WTC11 (cell line): Measurements from ENCODE around the gene NEURL1. TPM values are rescaled to one million over a fixed set of nuclear protein-coding genes. Genes with fewer than 3 reads are reported as not detected.
"Not testable (repeated sequence)": the region's sequence is repeated elsewhere in the genome, so short reads cannot be mapped to it uniquely, and the experiment has no call there.

Source experiments
- ATAC-seq: fragments of 200-7000 bp; cut with Tn5 transposase; 2 replicates; pipeline ENCODE4 v1.10.0; 2021; ENCODE audit warnings: mild to moderate bottlenecking, moderate library complexity
- CTCF ChIA-PET: fragments of 300-600 bp; sonication (Branson Sonifier 250); formaldehyde crosslinking; loops from one replicate; lab custom pipeline; 2021; ENCODE audit warnings: antibody characterized with exemption; lab: Charles Lee
- POLR2A ChIA-PET: fragments of 350-600 bp; sonication (Branson Sonifier 250); formaldehyde crosslinking; loops from one replicate; lab custom pipeline; 2021; ENCODE audit warnings: antibody characterized with exemption; lab: Charles Lee
- DNase-seq: peaks from one replicate; pipeline ENCODE4 v3.0.0; 2021; ENCODE audit warnings: low spot score
- H3K27ac Mint-ChIP-seq: 2 replicates; pipeline ENCODE4 v1.8.0; 2021; ENCODE audit warnings: mixed read lengths
- H3K27me3 Mint-ChIP-seq: 2 replicates; pipeline ENCODE4 v1.8.0; 2021; ENCODE audit warnings: low read depth, mild to moderate bottlenecking, moderate library complexity, mixed read lengths
- H3K36me3 Mint-ChIP-seq: 2 replicates; pipeline ENCODE4 v1.8.0; 2021; ENCODE audit warnings: mixed read lengths
- H3K4me1 Mint-ChIP-seq: 2 replicates; pipeline ENCODE4 v1.8.0; 2022; ENCODE audit warnings: mixed read lengths
- H3K4me3 Mint-ChIP-seq: 2 replicates; pipeline ENCODE4 v1.8.0; 2021; ENCODE audit warnings: mild to moderate bottlenecking, moderate library complexity, mixed read lengths
- H3K9me3 Mint-ChIP-seq: 2 replicates; pipeline ENCODE4 v1.8.0; 2021; ENCODE audit warnings: mixed read lengths
- ARID4B ChIP-seq: sonication (generic); formaldehyde crosslinking; IDR thresholded peaks from 2 replicates; pipeline ENCODE4 v1.8.0; 2023; ENCODE audit warnings: missing genetic modification reagents, mild to moderate bottlenecking, borderline replicate concordance
- ATF1 ChIP-seq: sonication (generic); formaldehyde crosslinking; IDR thresholded peaks from 2 replicates; pipeline ENCODE4 v1.8.1; 2023; ENCODE audit warnings: mild to moderate bottlenecking, moderate library complexity, missing genetic modification reagents
- CDX4 ChIP-seq: fragments of 250-450 bp; sonication (Bioruptor Pico); IDR thresholded peaks from 2 replicates; pipeline ENCODE4 v1.9.0; 2021; ENCODE audit warnings: moderate library complexity, mild to moderate bottlenecking, inconsistent platforms, borderline replicate concordance
- KAT7 ChIP-seq: sonication (generic); formaldehyde crosslinking; IDR thresholded peaks from 2 replicates; pipeline ENCODE4 v1.8.1; 2023; ENCODE audit warnings: missing genetic modification reagents, mild to moderate bottlenecking, borderline replicate concordance
- MXD4 ChIP-seq: fragments of 250-450 bp; sonication (Bioruptor Pico); IDR thresholded peaks from 2 replicates; pipeline ENCODE4 v1.8.0; 2021; ENCODE audit warnings: mild to moderate bottlenecking, moderate library complexity, borderline replicate concordance
- NFATC4 ChIP-seq: fragments of 250-450 bp; sonication (Bioruptor Pico); IDR thresholded peaks from 2 replicates; pipeline ENCODE4 v1.9.0; 2021; ENCODE audit warnings: mild to moderate bottlenecking
- PREB ChIP-seq: sonication (generic); formaldehyde crosslinking; IDR thresholded peaks from 2 replicates; pipeline ENCODE4 v1.8.1; 2022; ENCODE audit warnings: mild to moderate bottlenecking, missing genetic modification reagents, moderate library complexity, borderline replicate concordance
- SOX15 ChIP-seq: fragments of 250-450 bp; sonication (Bioruptor Pico); IDR thresholded peaks from 2 replicates; pipeline ENCODE4 v1.9.0; 2021; ENCODE audit warnings: mild to moderate bottlenecking
- TCF7 ChIP-seq: sonication (generic); formaldehyde crosslinking; IDR thresholded peaks from 2 replicates; pipeline ENCODE4 v1.8.0; 2022; ENCODE audit warnings: mild to moderate bottlenecking, low read depth, missing genetic modification reagents, moderate library complexity
- TEAD1 ChIP-seq: sonication (generic); formaldehyde crosslinking; IDR thresholded peaks from 2 replicates; pipeline ENCODE4 v1.8.0; 2022; ENCODE audit warnings: mild to moderate bottlenecking, missing genetic modification reagents
- USF2 ChIP-seq: sonication (generic); formaldehyde crosslinking; IDR thresholded peaks from 2 replicates; pipeline ENCODE4 v1.8.1; 2023; ENCODE audit warnings: mild to moderate bottlenecking, missing genetic modification reagents, moderate library complexity
- ZNF396 ChIP-seq: fragments of 250-450 bp; sonication (Bioruptor Pico); IDR thresholded peaks from 2 replicates; pipeline ENCODE4 v1.8.0; 2021; ENCODE audit warnings: mild to moderate bottlenecking, moderate library complexity, borderline replicate concordance
- ZNF416 ChIP-seq: fragments of 250-450 bp; sonication (Bioruptor Pico); IDR thresholded peaks from 2 replicates; pipeline ENCODE4 v1.9.0; 2021; ENCODE audit warnings: mild to moderate bottlenecking, inconsistent platforms
- ZNF425 ChIP-seq: fragments of 250-450 bp; sonication (Bioruptor Pico); conservative IDR thresholded peaks from 2 replicates; pipeline ENCODE4 v1.9.0; 2021; ENCODE audit warnings: mild to moderate bottlenecking
- total RNA-seq: library from RNA; stranded (reverse); gene quantifications from 3 replicates; pipeline ENCODE4 v1.2.3, GENCODE V29; 2021
- TF ChIP-seq, protein P1 (sequence below): sonication (generic); formaldehyde crosslinking; IDR thresholded peaks from 2 replicates; pipeline ENCODE4 v1.8.0; 2022; ENCODE audit warnings: mild to moderate bottlenecking, missing genetic modification reagents
- TF ChIP-seq, protein P2 (sequence below): sonication (generic); formaldehyde crosslinking; IDR thresholded peaks from 2 replicates; pipeline ENCODE4 v1.8.1; 2023; ENCODE audit warnings: mild to moderate bottlenecking, moderate library complexity, missing genetic modification reagents

NEURL1 gene
- total RNA-seq, 1 experiment from 2014 or later, result 1.2 TPM

DNA sequence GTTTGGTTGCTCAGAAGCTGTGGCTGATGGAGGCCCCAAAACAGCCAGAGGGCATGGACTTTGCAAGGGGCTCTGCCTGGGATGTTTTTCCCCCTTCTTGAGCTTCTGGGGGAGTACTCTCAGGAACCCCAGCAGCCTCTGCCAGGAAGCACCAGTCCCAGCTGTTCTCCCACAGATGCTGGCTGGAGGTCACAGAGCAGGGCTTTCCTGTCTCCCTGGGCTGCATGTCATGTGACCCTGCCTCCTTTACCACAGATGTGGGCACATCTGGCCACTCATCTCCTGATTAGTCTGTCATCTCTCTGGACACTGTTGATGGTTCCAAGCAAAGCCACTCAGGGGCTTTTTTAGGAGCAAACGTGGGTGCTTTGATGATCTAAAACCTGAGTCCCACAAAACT, 136.7 kb downstream of the NEURL1 start:
- no peak for DNase-seq
- H3K27me3 Mint-ChIP-seq, result no peaks in the 10 kb centered on the region
- ChIA-PET CTCF (no interaction called here), POLR2A (no interaction called here)
- no peak for TF ChIP-seq KAT7
- 0 out of 2 replicates have a peak, but pooled peaks have one; percentile 13 for TF ChIP-seq USF2
- H3K36me3 Mint-ChIP-seq, result 0 out of 2 replicates have a peak, but pooled peaks cover 5% of the 10 kb centered on the region
- no peak overlapping the region for H3K4me3 Mint-ChIP-seq
- ATAC-seq, result no peak
- H3K9me3 Mint-ChIP-seq, result no peaks in the 10 kb centered on the region
- H3K4me1 Mint-ChIP-seq, result peaks cover 12% of the 10 kb centered on the region
- no peak overlapping the region for H3K27ac Mint-ChIP-seq

DNA sequence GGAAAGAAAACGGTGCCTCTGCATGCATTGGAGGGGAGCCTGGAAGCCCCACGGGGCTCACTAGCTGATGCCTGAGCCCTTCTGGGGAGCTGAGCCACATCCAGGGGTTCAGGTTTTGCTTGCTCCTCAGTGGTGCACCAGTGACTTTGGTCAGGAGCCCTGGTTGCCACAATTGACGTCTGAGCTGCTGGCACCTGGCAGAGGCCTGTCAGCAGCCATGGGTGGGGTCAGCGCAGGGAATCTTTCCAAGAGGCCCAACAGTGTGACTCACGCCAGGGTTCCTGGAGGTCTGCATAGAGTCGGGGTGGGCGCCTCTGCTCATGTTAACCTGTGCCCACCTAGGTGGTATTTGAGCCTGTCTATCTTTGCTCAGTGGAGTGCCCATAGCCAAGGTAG, 138.7 kb downstream of the NEURL1 start:
- Mint-ChIP-seq H3K9me3 (no peaks in the 10 kb centered on the region), H3K27ac (no peak overlapping the region), H3K27me3 (no peaks in the 10 kb centered on the region), H3K4me1 (peaks cover 33% of the 10 kb centered on the region), H3K36me3 (no peaks in the 10 kb centered on the region), H3K4me3 (no peak overlapping the region)
- ATAC-seq, result no peak
- ChIA-PET CTCF (interaction anchor here (1.4 kb wide), 1 partner anchor 18 kb away, joined by 5 read pairs; no protein-coding TSS in a partner anchor), POLR2A (no interaction called here)
- TF ChIP-seq ATF1 (CRISPR knock-in tag) (no peak), PREB (CRISPR knock-in tag) (no peak), TEAD1 (CRISPR knock-in tag) (no peak), ZNF416 (CRISPR knock-in tag) (no peak), MXD4 (no peak), NFATC4 (CRISPR knock-in tag) (no peak), ZNF396 (CRISPR knock-in tag) (no peak), ZNF425 (no peak), ARID4B (CRISPR knock-in tag) (no peak), TCF7 (CRISPR knock-in tag) (no peak), SOX15 (CRISPR knock-in tag) (no peak), CDX4 (CRISPR knock-in tag) (no peak)
- TF ChIP-seq, protein P1, sequence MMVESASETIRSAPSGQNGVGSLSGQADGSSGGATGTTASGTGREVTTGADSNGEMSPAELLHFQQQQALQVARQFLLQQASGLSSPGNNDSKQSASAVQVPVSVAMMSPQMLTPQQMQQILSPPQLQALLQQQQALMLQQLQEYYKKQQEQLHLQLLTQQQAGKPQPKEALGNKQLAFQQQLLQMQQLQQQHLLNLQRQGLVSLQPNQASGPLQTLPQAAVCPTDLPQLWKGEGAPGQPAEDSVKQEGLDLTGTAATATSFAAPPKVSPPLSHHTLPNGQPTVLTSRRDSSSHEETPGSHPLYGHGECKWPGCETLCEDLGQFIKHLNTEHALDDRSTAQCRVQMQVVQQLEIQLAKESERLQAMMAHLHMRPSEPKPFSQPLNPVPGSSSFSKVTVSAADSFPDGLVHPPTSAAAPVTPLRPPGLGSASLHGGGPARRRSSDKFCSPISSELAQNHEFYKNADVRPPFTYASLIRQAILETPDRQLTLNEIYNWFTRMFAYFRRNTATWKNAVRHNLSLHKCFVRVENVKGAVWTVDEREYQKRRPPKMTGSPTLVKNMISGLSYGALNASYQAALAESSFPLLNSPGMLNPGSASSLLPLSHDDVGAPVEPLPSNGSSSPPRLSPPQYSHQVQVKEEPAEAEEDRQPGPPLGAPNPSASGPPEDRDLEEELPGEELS (CRISPR knock-in tag), result no peak
- TF ChIP-seq, protein P2, sequence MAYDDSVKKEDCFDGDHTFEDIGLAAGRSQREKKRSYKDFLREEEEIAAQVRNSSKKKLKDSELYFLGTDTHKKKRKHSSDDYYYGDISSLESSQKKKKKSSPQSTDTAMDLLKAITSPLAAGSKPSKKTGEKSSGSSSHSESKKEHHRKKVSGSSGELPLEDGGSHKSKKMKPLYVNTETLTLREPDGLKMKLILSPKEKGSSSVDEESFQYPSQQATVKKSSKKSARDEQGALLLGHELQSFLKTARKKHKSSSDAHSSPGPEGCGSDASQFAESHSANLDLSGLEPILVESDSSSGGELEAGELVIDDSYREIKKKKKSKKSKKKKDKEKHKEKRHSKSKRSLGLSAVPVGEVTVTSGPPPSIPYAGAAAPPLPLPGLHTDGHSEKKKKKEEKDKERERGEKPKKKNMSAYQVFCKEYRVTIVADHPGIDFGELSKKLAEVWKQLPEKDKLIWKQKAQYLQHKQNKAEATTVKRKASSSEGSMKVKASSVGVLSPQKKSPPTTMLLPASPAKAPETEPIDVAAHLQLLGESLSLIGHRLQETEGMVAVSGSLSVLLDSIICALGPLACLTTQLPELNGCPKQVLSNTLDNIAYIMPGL (CRISPR knock-in tag), result no peak
- DNase-seq, result no peak

- POLR2A ChIA-PET, H3K27ac Mint-ChIP-seq: not testable (repeated sequence)
These were observed 139.4 kb downstream of the NEURL1 start for GRCh38 chr10:103632871-103633270.

More at GRCh38 chr10:103632871-103633270, 139.4 kb downstream of the NEURL1 start:
- H3K4me1 Mint-ChIP-seq, result peaks cover 39% of the 10 kb centered on the region
- CTCF ChIA-PET, result interaction anchor here (1.4 kb wide), 1 partner anchor 18 kb away, joined by 5 read pairs; no protein-coding TSS in a partner anchor
- DNase-seq, H3K4me3 Mint-ChIP-seq, ATAC-seq, H3K36me3 Mint-ChIP-seq, H3K27me3 Mint-ChIP-seq, H3K9me3 Mint-ChIP-seq: not testable (repeated sequence)
